C4-2B (cell line): Measurements from ENCODE around the gene FITM1.

Experiments
- H3K27ac ChIP-seq: fragments of 450-650 bp; 2 replicates; pipeline ENCODE4 v1.5.1; 2017
- ZFX ChIP-seq: fragments of 450-650 bp; IDR thresholded peaks from 2 replicates; pipeline ENCODE4 v1.6.1; 2017
- TF ChIP-seq, protein P1 (sequence below): fragments of 450-650 bp; conservative IDR thresholded peaks from 2 replicates; pipeline ENCODE4 v1.5.1; 2017; ENCODE audit warnings: mild to moderate bottlenecking

FITM1 gene

DNA sequence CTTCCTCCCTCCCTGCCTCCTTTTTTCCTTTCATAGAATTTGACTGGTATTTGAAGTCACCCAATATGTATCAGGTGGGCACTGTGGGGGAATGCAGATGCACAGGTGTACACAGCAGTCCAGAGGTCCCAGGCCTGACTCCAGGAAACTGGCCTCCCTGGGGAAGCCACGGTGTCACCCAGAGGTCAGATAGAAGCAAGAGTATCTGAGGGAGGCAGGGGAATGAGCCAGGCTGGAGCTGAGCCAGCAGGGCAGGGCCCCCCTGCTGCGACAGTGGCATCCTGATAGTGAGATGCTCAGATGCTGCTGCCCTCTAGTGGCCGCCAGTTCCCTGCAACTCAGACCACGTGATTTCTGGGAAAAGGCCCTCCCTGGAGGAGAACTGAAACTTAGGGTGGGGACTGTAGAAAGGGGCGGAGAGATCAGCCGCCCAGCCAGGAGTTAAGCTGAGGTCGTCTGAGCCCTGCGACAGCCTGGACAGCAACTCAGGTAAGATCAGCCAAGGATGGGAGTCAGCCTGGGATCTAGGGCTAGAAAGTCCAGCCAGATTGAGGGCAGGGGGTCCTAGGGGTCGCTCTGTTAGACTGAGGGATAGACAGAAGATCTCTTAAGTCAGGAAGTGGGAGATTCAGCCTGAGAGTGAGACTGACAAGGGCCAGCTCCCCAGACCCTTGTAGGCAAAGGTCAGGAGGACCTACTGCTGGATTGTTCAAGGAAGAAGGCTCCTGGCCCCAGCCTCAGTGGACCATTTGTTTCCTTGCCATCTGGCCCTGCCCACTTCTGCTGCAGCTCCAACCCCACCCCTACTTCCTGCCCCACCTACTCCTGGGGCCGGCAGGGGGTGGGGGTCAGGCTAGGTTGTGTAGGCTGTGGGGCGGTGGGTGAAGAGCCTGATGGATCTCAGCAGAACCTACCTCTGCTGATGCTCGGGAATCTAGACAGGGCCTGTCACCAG, 30.7 kb downstream of the FITM1 start, which contains the start of gene IRF9:
Gene IRF9, plus strand, starts transcription at position 416 of the 955 bp plus-strand sequence. CDS start 880 bp downstream, outside the sequence.
- peak within 1 kb of the TSS; percentile 23; the same call in 1 of the 2 replicates for H3K27ac ChIP-seq
- no peak for TF ChIP-seq ZFX
- TF ChIP-seq, protein P1, sequence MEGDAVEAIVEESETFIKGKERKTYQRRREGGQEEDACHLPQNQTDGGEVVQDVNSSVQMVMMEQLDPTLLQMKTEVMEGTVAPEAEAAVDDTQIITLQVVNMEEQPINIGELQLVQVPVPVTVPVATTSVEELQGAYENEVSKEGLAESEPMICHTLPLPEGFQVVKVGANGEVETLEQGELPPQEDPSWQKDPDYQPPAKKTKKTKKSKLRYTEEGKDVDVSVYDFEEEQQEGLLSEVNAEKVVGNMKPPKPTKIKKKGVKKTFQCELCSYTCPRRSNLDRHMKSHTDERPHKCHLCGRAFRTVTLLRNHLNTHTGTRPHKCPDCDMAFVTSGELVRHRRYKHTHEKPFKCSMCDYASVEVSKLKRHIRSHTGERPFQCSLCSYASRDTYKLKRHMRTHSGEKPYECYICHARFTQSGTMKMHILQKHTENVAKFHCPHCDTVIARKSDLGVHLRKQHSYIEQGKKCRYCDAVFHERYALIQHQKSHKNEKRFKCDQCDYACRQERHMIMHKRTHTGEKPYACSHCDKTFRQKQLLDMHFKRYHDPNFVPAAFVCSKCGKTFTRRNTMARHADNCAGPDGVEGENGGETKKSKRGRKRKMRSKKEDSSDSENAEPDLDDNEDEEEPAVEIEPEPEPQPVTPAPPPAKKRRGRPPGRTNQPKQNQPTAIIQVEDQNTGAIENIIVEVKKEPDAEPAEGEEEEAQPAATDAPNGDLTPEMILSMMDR: peak; percentile 95

DNA sequence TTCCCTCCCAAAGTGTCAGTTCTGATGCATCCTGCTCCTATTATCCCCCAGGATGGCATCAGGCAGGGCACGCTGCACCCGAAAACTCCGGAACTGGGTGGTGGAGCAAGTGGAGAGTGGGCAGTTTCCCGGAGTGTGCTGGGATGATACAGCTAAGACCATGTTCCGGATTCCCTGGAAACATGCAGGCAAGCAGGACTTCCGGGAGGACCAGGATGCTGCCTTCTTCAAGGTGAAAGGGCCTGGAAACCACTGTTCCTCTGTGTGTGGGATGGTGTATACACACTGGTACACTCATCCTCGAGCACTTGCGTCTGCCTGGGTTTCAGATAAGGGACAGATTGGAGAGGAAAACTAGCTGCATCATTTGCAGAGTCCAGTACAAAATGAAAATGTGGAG, 31.6 kb downstream of the FITM1 start:
- H3K27ac ChIP-seq: no peak overlapping the region
- TF ChIP-seq, protein P1: no peak
- no peak for TF ChIP-seq ZFX

DNA sequence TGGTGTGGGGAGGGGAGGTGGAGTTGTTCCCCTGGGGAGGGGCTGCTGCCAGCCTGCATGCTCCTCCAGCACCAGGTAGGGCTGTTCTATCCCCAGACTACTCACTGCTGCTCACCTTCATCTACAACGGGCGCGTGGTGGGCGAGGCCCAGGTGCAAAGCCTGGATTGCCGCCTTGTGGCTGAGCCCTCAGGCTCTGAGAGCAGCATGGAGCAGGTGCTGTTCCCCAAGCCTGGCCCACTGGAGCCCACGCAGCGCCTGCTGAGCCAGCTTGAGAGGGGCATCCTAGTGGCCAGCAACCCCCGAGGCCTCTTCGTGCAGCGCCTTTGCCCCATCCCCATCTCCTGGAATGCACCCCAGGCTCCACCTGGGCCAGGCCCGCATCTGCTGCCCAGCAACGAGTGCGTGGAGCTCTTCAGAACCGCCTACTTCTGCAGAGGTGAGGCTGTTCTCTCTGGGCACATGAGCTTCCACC, 34.1 kb downstream of the FITM1 start:
- no peak overlapping the region for H3K27ac ChIP-seq
- TF ChIP-seq ZFX: no peak
- TF ChIP-seq, protein P1: no peak

DNA sequence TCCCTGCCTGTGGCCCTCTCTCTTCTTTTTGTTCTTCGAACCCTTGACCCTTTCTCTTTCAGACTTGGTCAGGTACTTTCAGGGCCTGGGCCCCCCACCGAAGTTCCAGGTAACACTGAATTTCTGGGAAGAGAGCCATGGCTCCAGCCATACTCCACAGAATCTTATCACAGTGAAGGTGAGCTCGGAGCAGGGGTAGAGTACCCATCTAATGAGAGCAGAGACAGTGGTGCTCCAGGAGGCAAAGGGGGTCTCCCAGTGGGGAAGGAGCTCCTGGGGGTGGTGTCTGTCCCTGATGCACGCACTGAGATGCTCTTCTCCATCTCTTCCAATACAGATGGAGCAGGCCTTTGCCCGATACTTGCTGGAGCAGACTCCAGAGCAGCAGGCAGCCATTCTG, 35.3 kb downstream of the FITM1 start:
- no peak for TF ChIP-seq ZFX
- TF ChIP-seq, protein P1: no peak
- no peak overlapping the region for H3K27ac ChIP-seq

DNA sequence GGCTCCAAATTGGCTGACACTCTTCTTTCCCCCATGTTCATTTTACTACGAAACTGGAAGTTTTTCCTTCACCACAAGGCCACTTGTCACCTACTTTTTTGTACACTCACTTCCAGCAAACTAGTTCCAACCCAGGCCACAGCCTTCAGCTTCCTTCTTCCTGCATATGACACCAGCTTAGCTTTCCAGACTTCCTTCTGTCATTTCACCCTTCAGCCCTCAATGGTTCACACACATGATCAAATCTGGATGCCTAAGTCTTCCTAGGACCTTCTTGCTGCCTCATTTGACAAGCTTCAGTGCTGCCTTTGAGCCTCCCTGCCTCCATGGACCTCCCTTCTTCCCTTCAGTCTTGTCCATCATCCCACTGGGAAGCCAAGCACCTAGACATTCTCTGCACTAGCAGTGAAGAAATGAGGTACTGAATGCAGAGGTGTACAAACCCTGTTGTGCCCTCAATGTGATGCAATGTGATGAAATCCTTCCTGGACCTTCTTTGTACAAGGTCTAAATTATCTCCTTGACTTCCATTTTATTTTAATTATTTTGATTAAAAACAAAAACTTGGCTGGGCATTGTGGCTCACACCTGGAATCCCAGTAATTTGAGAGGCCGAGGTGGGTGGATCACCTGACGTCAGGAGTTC, 37.1 kb downstream of the FITM1 start:
- TF ChIP-seq, protein P1: no peak
- TF ChIP-seq ZFX: no peak
- no peak overlapping the region for H3K27ac ChIP-seq

DNA sequence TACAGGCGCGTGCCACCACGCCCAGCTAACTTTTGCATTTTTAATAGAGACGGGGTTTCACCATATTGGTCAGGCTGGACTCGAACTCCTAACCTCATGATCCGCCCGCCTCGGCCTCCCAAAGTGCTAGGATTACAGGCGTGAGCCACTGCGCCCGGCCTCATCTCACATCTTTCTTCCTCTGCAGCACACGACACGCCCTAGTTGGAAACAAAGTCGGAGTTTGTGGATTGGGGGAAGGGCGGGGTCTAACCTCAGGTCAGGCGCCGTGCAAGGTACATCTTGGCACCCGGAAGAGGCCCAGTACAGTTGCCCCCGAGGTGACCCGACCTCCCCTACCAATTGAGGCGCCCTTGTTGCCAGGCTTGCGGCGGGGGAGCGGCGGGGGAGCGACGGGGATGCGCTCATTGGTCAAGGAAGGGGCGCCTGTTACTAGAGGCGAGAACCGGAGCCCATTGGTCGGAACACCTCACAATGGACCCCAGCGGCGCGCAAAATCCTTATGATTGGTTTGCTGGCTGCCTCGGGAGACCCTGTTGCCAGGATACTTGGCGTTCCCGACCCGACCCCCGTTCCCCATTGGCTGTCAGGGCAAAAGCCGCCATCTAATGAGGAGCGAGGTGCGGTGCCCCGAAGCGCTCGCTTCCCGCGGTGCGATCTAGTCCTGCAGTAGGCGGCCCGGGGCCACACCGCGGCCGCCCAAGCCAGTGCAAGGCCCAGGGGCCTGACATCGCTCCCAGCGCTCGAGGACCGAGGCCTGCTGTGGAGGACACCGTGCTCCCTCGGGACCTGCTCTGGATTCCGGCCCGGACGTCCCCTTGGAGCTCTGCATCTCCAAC, 41.2 kb downstream of the FITM1 start, which contains the start of gene REC8:
Gene REC8, plus strand, starts transcription at position 659 of the 839 bp plus-strand sequence. CDS start 473 bp downstream, outside the sequence.
- H3K27ac ChIP-seq: no peak within 1 kb of the TSS
- TF ChIP-seq ZFX: no peak
- TF ChIP-seq, protein P1: no peak
